ENCODE measurements around the gene LSM14A. TPM values are rescaled to one million over a fixed set of nuclear protein-coding genes. Genes with fewer than 3 reads are reported as not detected.

Gene LSM14A
- 49.4 and 50.6 TPM in 2 replicates for total RNA-seq

DNA sequence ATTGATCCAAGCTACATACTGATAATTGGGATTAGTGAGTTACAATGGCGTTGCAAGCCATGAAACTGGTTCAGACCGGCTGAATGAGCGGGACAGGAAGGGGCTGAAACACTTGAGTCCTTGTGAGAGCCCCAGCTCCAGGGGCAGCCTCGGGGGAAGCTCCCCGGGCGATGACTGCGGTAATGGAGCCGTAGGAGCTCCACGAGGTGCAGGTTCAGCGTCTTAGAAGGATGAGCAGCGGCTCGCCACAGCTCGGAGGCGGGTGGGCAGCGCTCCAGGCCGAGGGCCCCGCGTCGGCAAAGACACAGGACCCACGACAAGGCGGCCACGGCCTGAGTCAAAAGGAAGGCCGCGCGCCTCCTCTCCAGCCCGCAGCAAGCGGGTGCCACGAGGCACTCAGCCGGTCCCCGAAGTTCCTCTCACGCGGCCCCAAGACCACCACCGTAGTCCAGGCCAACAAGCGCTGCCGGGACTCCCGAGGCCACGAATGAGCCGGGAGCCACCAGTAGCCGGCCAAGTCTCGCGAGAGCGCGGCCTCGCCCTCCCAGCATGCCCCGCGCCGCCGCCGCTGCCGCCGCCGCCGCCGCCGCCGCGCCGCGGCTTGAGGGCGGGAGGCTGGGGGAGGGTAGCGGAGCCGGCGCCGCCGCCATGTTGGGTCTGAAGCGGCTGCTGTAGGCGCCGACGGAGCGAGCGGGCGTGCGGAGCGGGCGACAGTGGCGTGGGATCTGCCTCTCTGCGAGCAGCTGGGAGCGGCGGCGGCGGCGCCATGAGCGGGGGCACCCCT lies at the start of gene LSM14A:
LSM14A (plus strand) TSS at position 628 of the 784 bp plus-strand sequence; CDS start at position 767, 139 bp downstream.

GRCh38 chr19:34254046-34254697 lies 81.9 kb downstream of the LSM14A start, which contains the start of gene GARRE1:
Gene GARRE1, plus strand, starts transcription at chr19:34254554. Its CDS starts 45,920 bp downstream, at chr19:34300474.

Other genes with a start within 250 kb of the LSM14A start
- gene GARRE1, start 82.0 kb downstream of the LSM14A start, total RNA-seq: 36.7 and 46.4 TPM in 2 replicates
- gene GPI, start 192.7 kb downstream of the LSM14A start, total RNA-seq: 304 and 329 TPM in 2 replicates
- gene PDCD2L, start 231.9 kb downstream of the LSM14A start, total RNA-seq: 18.0 and 25.6 TPM in 2 replicates